ENCODE data around the gene ATP6V0C.

The ATP6V0C gene

DNA sequence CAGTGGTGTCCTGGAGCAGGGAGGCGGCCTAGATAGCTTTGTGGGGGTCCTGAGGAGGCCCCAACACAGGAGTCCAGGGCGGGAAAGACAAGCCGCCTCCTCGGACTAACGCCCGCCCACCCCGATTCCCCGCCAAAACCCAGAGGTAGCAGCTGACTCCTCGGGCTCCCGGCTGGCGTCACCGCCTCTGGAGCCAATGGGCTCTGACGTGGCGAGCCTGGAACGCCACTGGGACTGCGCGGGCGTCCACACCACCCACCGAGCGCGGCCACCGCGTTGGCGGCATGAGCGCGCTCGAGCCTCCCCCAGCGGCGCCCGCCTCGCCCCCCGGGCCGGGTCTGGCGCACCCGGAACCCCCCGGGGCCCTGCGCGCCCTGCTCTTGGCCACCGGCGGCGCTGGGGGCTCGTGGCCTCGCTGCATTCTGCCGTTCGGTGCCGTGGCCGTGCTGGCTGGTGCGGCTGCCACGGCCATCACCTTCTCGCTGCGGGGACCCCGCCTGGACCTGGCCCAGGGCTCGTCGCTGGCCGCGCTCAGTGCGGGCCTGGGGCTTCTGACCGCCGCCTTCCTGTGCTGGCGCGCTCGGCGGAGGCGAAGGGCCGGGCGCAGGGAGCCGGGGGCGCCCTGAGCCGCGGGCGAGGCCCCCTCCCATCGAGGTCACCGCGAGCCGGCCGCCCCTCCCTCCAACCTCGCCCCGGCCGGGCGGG is 46.1 kb upstream of the ATP6V0C start:
- no peak for TF ChIP-seq CTCF (conservative IDR thresholded peaks at IDR 0.05; ENCODE audit: low read depth, low read length)
- Histone ChIP-seq H3K4me1 (ENCODE audit: low read depth, poor library complexity, severe bottlenecking) (peaks cover 39% of the 10 kb centered on the region), H3K4me3 (IDR thresholded peaks at IDR 0.05; ENCODE audit: insufficient read depth, low read depth, low read length) (no peak overlapping the region), H3K27me3 (ENCODE audit: insufficient read depth, low read depth) (peaks cover 37% of the 10 kb centered on the region), H4K20me1 (ENCODE audit: insufficient read depth) (no peaks in the 10 kb centered on the region), H3K79me2 (ENCODE audit: insufficient read depth, low read depth) (no peaks in the 10 kb centered on the region), H3K9ac (peak overlapping the region; percentile 47; the same call in 1 of the 2 replicates), H2AFZ (ENCODE audit: low read depth) (peak overlapping the region; percentile 30; the same call in 1 of the 2 replicates), H3K36me3 (ENCODE audit: insufficient read depth) (no peaks in the 10 kb centered on the region), H3K4me2 (peak overlapping the region; percentile 86), H3K27ac (no peak overlapping the region)

DNA sequence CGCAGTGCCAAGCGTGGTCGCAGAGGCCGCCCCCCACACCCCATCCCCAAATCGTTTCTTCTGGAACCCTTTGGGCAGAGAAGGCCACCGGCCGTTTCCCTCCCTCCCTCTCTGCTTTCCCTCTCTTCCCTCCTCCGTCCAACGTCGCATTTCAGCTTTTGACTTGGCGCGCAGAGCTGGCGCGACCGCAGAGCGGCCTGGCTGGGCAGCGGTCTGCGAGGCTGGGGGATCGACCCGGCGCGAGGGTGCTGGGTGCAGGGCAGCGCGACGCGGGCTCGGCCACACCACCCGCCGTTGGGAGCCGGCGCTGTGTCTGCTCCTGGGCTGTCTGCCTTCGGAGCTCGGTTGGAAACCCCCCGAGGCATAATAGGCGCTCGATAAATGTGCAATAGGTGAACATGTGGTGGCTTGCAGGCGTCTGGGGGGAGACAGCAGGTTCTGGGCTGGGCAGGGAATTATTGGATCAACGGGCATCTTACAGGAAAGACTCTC is 45.5 kb upstream of the ATP6V0C start:
- H4K20me1 ChIP-seq (ENCODE audit: insufficient read depth), result no peaks in the 10 kb centered on the region

GRCh38 chr16:2468725-2469398 is 44.9 kb upstream of the ATP6V0C start:
- Histone ChIP-seq H3K27me3 (ENCODE audit: insufficient read depth, low read depth) (peaks cover 37% of the 10 kb centered on the region), H2AFZ (ENCODE audit: low read depth) (no peak overlapping the region), H3K36me3 (ENCODE audit: insufficient read depth) (no peaks in the 10 kb centered on the region), H4K20me1 (ENCODE audit: insufficient read depth) (no peaks in the 10 kb centered on the region), H3K4me3 (IDR thresholded peaks at IDR 0.05; ENCODE audit: insufficient read depth, low read depth, low read length) (no peak overlapping the region), H3K4me2 (peak overlapping the region; percentile 86; the same call in 1 of the 2 replicates), H3K9ac (no peak overlapping the region; the same call in 1 of the 2 replicates), H3K79me2 (ENCODE audit: insufficient read depth, low read depth) (no peaks in the 10 kb centered on the region), H3K4me1 (ENCODE audit: low read depth, poor library complexity, severe bottlenecking) (peaks cover 46% of the 10 kb centered on the region), H3K27ac (no peak overlapping the region)
- no peak for TF ChIP-seq CTCF (conservative IDR thresholded peaks at IDR 0.05; ENCODE audit: low read depth, low read length)

More for the DNA sequence above, 45.5 kb upstream of the ATP6V0C start:
- no peak overlapping the region for H3K27ac ChIP-seq
- peak overlapping the region; percentile 47; the same call in 1 of the 2 replicates for H3K9ac ChIP-seq
- peaks cover 37% of the 10 kb centered on the region for H3K27me3 ChIP-seq (ENCODE audit: insufficient read depth, low read depth)
- H3K4me3 ChIP-seq (IDR thresholded peaks at IDR 0.05; ENCODE audit: insufficient read depth, low read depth, low read length), result no peak overlapping the region
- H3K79me2 ChIP-seq (ENCODE audit: insufficient read depth, low read depth), result no peaks in the 10 kb centered on the region
- H3K4me1 ChIP-seq (ENCODE audit: low read depth, poor library complexity, severe bottlenecking), result peaks cover 43% of the 10 kb centered on the region
- H3K4me2 ChIP-seq, result peak overlapping the region; percentile 86
- no peaks in the 10 kb centered on the region for H3K36me3 ChIP-seq (ENCODE audit: insufficient read depth)
- H2AFZ ChIP-seq (ENCODE audit: low read depth), result peak overlapping the region; percentile 30; the same call in 1 of the 2 replicates
- no peak for TF ChIP-seq CTCF (conservative IDR thresholded peaks at IDR 0.05; ENCODE audit: low read depth, low read length)

GRCh38 chr16:2469399-2470233 is 44.1 kb upstream of the ATP6V0C start:
- no peak overlapping the region for H3K27ac ChIP-seq

More at GRCh38 chr16:2469399-2470233, 44.1 kb upstream of the ATP6V0C start:
- Histone ChIP-seq H3K4me3 (IDR thresholded peaks at IDR 0.05; ENCODE audit: insufficient read depth, low read depth, low read length) (no peak overlapping the region), H3K9ac (no peak overlapping the region), H3K4me2 (no peak overlapping the region), H3K4me1 (ENCODE audit: low read depth, poor library complexity, severe bottlenecking) (peaks cover 46% of the 10 kb centered on the region), H3K36me3 (ENCODE audit: insufficient read depth) (no peaks in the 10 kb centered on the region), H2AFZ (ENCODE audit: low read depth) (no peak overlapping the region), H4K20me1 (ENCODE audit: insufficient read depth) (no peaks in the 10 kb centered on the region), H3K27me3 (ENCODE audit: insufficient read depth, low read depth) (peaks cover 37% of the 10 kb centered on the region), H3K79me2 (ENCODE audit: insufficient read depth, low read depth) (no peaks in the 10 kb centered on the region; the same call in 1 of the 2 replicates)
- no peak for TF ChIP-seq CTCF (conservative IDR thresholded peaks at IDR 0.05; ENCODE audit: low read depth, low read length)

Measured in KMS-11 (cell line).